Activated CD8-positive, alpha-beta memory T cell treated with anti-CD3 and anti-CD28 coated beads for 1 hour (primary cell): ENCODE results near the gene HNRNPM.
"Not testable (repeated sequence)": the region's sequence is repeated elsewhere in the genome, so short reads cannot be mapped to it uniquely, and the experiment has no call there.

Experiments used
- DNase-seq, 2 donors: peaks; one replicate each; pipeline ENCODE4 v3.0.0-alpha.2; 2020; ENCODE audit warnings: low read depth in 1 of 2; ENCODE audit errors: extremely low read depth in 1 of 2

Gene HNRNPM

DNA sequence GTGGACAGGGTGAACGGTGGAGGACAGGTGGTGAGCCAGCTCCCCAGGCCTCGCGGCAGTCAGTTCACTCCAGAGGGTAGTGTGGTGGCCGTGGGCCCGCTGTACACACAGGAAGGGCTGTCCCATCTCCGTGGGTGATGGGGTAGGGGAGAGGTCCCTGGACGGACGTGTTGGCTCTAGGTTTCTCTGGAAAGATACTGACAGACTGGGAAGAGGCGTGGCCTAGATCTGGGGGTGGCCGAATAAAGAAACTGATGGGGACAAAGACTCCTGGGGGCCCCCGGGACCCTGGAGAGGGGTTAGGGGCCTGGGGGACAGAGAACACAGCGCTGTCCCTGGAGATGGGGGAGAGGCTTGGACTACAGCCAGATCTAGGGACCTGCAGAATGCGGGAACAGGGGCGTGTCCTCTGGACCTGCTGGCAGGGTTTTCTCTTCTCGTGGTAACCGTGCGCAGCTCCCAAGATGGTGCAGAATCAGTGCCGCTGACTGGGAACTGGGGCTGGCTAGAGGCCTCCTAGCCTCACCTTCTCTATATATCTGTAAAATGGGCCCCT is 61.7 kb downstream of the HNRNPM start:
- no peak for DNase-seq

DNA sequence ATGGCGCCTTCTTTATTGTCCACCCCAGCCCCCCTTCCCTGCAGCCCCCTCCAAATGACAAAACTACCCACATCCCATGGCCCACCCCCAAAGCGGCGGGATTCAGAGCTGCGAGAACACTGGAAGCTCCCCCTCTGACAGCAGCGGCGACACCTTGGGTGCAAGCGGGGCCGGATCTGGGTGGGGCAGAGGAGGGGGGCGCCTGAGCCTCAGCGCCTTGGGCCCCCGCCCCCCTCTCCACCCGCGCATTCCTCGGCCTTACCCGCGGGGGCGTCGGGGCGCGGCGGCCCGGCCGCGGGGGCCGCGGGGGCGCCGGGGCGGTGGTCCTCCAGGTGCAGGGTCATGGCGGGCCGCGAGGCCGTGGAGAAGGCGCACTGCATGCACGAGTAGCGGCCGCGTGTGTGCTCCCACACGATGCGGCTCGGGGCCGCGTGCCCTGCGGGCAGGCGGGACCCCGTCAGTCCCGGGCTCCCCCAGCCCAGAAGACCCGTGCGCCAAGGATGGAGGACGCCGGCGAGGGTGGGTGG is 65.9 kb downstream of the HNRNPM start:
- no peak for DNase-seq

DNA sequence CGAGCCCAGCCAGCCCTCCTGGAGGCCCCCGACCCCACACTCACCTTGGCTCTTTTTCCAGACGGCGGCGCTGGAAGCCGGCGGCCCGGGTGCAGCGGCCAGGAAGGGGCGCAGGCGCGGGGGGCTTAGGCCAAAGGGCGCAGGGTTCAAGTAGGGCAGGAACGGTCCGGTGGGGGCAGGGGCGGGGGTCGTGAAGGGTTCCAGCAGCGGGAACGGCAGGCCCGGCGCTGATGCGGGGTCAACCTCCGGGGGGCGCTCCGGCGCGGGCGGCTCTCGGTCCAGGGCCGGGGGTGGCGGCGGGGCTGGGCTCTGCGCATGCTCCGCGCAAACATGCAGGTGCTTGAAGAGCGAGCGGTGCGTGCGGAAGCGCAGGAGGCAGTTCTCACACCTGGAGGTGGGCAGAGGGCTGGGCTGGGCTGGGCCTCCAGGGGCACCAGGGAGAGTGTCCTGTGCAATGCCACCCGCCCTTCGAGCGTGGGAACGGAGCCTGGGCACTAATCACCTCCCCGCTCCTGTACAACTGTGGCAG is 66.9 kb downstream of the HNRNPM start:
- no peak for DNase-seq

DNA sequence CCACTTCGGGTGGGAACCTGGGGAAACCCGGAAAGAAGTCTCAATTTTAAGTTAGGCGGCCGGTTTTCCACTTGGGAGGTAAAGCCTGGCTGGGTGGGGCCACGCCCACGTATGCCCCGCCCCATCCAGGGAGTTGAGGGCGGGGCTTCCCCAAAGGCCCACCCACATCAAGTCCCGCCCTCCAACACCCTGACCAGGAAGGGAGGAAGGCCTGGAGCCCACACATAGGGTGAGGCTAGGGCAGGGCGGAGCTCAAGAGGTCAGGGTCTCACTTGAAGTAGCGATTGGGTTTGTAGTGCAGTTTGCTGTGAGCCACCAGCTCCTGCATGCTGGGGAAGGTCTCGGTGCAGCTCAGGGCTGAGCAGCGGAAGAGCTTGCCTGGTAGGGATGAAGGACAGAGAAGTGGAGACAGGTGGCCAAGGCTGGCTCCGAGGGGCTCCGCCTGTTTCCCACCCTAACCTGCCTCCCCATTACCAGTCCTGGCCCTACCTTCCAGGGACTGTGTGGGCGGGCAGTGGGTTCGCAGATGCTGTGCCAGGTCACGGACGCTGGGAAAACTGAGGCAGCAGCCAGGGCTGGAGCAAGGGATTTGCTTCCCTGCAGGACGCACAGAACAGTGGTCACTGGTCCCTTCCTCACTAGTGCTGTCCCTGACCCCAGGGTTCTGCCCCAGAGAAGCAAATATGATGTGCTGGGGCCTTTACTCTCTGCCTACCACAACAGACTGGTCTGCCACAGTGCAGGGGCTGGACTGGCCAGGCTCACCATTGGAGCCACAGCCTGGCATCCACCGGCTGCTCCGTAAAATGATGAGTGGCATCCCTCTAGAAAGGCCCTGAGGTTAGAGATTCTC is 67.6 kb downstream of the HNRNPM start:
- no peak for DNase-seq

DNA sequence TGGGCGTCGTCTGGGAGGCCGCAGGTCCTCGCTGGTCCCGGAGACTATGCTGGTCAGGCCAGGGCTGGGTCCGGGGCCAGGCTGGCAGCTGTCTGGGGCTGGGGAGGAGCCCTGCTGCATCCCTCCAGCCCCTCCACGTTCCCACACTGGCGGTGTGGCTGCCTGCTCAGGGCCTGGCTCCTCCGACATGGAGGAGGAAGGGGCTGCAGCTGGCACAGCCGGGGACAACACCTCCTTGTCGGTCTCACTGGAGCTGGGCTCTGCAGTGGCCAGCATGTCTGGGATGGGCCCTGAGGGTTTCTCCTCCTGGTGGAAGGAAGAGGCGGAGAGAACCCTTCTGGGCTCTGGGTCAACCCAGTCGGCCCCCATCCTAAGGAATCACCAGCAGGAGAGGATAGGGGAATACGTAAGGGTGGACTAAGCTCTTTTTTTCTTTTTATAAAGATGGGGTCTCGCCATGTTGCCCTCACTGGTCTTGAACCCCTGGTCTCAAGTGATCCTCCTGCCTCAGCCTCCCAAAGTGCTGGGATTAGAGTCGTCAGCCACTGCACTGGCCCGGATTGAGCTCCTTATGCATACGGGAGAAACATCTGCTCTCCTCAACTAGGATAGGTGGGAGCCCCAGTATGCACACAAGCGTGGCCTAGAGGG is 68.4 kb downstream of the HNRNPM start:
- DNase-seq, result no peak

DNA sequence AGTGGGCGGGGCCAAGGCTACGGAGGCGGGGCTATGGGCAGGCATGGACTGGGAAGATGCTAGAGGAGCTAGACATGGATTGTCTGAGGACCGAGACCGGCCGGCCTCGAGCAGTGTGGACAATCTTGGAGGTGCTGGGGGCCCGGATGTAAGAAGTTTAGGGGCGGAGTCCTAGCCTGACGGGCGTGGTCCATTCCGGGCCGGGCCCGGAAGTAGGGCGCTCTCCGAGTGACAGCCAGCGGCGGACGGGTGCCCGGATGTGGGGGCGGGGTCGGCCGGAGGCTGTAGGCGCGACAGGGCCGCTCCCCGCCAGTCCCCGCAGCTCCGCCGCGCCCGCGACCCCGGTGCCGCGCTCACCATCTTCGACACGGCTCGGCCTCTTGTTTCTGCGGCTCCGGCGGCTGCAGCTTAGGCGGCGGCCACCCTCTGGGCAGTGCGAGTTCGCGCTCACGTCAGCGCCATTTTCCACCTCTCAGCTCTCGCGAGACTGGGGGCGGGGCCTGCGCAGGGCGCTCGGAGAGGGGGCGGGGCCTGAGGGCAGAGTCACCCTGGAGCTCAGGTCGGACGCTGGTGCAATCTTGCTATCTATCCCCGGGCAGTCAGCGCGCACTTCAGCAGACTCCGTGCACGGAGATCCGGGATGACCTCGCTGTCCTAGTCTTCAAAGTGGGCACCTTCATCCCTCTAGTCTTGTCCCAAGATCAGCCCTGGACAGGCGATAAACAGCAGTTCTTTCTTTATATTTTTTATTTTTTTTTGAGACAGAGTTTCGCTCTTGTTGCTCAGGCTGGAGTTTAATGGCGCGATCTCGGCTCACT is 69.1 kb downstream of the HNRNPM start, which contains the start of gene ZNF414:
ZNF414 (minus strand) TSS at position 481 of the 818 bp plus-strand sequence; CDS start at position 360, 121 bp downstream.
- DNase-seq, result peak; percentile 90 to 98

DNA sequence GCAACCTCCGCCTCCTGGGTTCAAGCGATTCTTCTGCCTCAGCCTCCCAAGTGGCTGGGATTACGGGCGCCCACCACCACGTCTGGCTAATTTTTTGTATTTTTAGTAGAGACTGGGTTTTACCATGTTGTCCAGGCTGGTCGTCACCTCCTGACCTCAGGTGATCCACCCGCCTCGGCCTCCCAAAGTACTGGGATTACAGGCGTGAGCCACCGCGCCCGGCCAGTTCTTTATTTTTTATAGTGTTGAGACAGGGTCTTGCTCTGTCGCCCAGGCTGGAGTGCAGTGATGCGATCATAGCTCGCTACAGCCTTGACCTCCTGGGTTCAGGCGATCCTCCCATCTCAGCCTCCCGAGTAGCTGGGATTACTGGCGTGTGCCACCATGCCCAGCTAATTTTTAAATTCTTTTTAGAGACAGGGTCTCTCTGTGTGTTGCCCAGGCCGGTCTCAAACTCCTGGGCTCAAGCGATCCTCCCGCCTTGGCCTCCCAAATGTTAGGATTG is 69.8 kb downstream of the HNRNPM start:
- not testable (repeated sequence) for DNase-seq

DNA sequence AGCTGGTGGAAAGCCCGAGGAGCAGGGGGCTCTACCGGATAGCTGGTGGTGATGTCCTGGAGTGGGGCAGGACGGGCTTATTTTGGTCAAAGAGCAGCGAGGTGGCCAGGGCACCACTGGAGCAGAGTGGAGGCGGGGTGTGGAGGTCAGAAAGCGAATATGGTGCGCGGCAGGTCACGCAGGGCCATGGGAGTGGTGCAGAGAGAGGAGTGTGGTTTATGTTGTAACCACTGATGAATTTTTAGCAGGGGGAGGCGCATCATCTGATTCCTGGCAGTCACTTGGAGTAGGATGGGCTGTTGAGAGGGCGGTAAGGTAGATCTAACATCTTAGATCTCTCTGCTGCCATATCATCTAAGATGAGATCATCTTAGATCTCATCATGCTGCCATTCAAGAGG is 70.5 kb downstream of the HNRNPM start:
- peak; percentile 19 to 24 for DNase-seq

DNA sequence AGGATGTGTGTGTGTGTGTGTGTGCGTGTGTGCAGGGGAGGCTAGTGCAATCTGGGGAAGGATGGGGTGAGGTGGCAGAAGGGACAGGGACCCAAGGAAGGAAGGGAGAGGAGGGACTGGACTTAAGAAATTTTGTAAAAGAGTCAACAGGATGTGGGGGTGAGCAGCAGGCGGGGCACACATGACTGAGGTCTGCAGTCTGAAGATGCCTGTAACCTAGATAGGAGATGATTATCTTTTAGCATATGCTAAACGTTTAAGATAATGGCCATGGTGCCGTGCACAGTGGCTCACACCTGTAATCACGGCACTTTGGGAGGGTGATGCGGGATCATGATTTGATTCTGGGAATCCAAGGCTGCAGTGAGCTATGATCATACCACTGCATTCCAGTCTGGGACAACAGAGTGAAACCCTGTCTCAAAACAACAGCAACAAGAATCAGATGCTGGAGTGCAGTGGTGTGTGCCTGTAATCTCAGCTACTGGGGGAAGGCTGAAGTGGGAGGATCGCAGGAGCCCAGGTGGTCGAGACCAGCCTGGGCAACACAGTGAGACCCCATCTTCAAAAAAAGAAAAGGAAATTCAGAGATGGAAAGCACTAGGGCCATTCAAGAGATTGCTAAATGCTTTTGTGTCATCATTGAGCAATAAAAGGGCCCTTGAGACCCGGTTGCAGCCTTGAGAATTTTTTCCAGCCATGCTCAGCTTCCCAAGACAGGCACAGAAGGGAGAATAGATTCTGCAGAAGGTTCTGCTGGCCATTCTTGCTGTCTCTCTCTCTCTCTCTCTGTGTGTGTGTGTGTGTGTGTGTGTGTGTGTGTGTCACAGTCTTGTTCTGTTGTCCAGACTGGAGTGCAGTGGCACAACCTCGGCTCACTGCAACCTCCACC is 73.0 kb downstream of the HNRNPM start:
- DNase-seq, result peak in 1 of 2 donors; percentile 22

DNA sequence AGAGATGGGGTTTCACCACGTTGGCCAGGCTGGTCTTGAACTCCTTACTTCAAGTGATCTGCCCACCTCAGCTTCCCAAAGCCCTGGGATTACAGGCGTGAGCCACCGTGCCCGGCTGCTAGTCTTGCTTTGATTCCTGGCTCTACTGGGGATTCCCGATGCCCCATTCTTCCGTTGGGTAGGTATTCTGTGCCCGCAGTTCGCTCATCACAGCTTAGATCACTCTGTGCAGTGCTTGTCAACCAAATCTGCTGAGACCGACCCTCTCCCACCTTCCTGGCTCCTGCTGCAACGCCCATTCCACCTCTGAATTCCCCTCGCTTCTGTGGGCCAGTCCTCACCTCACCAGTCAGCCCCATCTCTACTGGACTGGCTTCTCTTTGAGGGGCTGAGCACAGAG is 73.8 kb downstream of the HNRNPM start:
- no peak for DNase-seq

DNA sequence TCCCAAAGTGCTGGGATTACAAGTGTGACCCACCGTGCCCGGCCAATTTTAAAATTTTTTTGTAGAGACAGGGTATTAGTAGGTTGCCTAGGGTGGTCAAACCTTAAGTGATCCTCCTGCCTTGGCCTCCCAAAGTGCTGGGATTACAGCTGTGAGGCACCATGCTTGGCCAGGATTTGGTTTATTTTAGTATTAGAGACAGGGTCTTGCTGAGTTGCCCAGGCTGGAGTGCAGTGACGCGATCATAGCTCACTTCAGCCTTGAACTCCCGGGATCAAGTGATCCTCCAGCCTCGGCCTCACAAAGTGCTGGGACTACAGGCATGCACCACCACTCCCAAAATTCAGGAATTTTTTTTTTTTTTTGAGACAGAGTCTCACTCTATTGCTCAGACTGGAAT is 74.6 kb downstream of the HNRNPM start:
- DNase-seq, result no peak

DNA sequence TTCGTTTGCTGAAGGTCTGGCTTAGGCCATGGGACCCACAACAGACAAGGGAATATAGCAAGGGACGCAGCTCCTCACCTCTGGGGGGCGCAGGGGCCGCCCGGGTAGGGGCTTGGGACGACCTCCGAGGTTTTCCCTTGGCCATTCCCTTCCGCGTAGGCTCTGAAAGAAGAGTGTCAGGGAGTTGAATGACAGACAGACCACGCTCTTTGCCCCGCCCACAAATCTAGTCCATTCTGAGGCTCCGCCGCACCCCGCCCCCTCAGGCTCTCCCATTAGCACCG is 80.6 kb downstream of the HNRNPM start:
- no peak for DNase-seq

DNA sequence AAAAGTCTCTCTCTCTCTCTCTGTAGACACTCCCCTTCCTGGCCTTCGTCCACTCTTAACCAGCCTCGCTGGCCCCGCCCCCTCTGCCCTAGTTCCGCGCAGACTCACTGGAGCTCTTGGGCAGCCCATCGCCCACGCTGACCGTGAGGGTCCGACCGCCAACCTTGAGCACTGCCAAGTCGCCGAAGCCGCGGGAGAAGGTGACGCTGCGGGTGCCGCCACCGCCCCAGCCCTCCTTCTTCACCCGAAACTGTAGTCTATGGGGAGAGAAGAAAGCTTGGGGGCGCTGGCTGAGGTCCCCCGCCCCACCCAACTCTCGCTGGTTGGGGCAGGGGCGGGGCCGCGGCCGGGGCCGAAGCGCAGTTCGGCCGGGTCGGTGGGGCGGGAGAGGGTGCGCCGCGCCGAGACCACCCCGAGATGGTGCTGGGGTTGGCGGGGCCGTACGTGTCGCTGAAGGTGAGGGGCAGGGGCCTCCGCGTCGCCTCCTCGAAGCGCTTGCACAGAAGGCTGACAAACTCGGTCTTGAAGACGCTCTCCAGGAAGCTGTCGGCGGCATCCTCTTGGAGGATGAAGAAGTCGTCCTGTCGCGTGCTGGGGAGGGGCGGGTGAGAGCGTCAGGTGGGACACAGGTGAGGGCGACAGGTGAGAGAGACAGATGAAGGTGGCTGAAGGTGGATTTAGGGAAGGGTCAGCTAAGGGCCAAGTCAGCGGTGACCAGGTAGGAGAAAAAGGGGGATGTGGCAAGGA is 81.7 kb downstream of the HNRNPM start:
- DNase-seq, result no peak

DNA sequence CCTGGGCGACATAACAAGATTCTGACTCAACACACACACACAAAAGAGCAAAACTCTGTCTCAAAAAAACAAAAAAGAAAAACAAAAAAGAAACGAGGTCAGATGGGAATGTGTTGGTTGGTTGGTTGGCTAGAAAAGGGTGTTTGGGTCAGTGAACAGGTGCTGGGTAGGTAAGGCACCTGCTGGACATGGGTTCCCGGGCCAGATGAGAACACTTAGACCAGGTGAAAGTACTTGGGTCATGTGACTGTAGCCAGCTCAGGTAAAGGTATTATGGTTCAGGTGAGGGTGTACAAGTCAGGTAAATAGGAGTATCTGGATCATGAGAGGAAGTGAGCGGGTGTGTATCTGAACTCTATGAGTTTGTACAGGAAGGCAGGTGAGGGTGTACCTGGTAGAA is 83.7 kb downstream of the HNRNPM start:
- no peak for DNase-seq

DNA sequence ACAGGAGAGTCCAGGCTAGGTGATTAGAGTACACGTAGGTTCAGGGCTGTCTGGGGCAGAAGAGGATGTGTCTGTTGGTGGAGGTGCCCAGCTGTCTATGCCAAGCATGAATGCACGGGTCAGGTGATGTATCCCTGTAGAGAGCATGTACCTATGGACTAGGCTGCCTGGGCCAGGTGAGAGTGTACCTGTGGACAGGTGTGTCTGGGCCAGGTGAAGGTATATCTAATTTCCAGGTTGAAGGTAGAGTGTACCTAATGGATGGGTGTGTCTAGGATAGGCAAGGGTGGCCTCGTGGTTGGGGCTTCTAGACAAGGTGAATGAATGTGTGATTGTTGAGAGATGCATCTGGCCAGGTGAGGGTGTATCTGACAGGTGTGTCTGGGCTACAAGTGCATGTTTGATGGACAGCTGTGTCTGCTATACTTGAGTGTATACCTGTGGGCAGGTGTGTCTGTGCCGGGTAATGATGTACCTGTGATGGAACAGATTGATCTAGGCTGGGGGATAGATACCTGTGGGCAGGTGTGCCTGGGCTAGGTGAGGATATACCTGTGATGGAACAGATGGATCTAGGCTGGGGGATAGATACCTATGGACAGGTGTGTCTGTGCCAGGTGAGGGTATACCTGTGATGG is 84.7 kb downstream of the HNRNPM start:
- DNase-seq, result no peak

DNA sequence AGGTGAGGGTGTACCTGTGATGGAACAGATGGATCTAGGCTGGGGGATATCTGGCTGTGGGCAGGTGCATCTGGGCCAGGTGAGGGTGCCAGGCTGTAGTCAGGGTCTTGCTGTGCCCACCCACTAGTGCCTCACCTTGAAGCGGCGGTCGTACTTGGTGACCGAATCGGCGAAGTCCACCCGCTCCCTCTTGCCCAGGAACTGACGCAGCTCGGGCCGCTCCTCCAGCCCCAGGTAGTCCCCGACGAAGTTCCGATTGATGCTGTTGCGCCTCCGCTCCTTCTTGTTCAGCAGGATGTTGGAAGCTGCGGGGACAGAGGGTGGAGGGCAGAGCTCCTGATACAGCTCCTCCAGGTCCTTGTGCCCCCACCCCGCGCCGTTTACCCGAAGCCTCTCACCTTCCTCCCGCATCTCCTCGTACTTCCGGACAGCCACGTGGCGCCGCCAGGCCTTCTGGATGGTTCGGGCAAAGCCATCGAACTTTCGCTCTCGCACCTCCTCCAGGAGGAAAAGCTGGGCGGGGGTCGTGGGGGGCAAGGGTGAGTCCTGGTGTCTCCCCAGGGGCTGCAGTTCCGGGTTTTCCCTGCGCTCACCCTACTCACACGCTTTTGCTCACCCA is 85.4 kb downstream of the HNRNPM start:
- no peak for DNase-seq

DNA sequence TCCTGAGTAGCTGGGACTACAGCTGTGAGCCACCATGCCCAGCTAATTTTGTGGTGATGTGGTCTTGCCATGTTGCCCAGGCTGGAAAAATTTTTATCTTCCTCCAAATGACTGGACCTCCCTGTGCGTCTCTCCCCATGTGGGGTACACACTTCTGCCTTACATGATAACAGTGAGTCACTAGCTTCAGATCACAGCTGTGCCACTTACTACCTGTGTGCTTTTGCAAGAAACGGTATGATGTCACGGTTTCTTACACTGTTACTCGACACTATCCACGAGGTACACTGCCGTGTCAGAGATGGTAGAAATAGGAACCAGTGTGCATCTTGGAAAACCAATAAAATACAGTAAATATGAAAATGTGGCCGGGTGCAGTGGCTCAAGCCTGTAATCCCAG is 86.7 kb downstream of the HNRNPM start:
- DNase-seq, result no peak

DNA sequence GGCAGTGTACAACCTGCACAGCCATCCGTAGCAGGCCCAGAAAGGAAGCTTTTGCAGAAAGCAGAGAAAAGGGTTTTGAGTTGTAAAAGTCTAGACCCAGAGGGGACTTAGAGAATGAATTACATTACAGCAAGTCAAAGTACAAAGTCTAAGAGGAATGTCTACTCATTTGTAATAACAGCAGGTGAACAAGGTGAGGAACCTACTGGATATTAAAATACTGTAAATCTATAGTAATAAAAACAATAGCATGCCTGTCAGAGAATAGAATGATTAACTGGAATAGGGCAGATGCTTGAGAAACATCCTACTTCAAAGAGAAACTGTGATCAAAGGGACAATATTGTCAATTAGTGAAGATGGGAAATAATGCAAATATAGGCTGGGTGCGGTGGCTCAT is 87.5 kb downstream of the HNRNPM start:
- no peak for DNase-seq
